Natural killer cell (primary cell): ENCODE results near the gene UBAP1. TPM values are rescaled to one million over a fixed set of nuclear protein-coding genes. Genes with fewer than 3 reads are reported as not detected.

Source experiments
- ATAC-seq, 3 donors: fragments of 150-1000 bp in 2 of 3; fragments of 200-7000 bp in 1 of 3; cut with Tn5 transposase; 1 replicate in 1 of 3; 2 replicates in 2 of 3; pipeline ENCODE4 v1.10.0; 2021; ENCODE audit warnings: mild to moderate bottlenecking in 2 of 3, moderate library complexity in 2 of 3
- DNase-seq, 2 donors: peaks; one replicate each; pipeline versions ENCODE4 v3.0.0 to v3.0.0-alpha.2; 2013 to 2021; ENCODE audit warnings: mixed read lengths in 1 of 2
- H3K27ac ChIP-seq: one replicate; pipeline ENCODE4 v1.5.1; 2013; ENCODE audit warnings: mild to moderate bottlenecking, low read length
- H3K27me3 ChIP-seq: one replicate; pipeline ENCODE4 v1.6.1; 2013; ENCODE audit warnings: low read length; ENCODE audit not compliant: control insufficient read depth, insufficient read depth
- H3K36me3 ChIP-seq: one replicate; pipeline ENCODE4 v1.6.1; 2013; ENCODE audit warnings: low read length; ENCODE audit not compliant: control insufficient read depth, insufficient read depth
- H3K4me1 ChIP-seq: one replicate; pipeline ENCODE4 v1.6.1; 2013; ENCODE audit warnings: low read length; ENCODE audit not compliant: control insufficient read depth, insufficient read depth
- H3K4me3 ChIP-seq: one replicate; pipeline ENCODE4 v1.5.1; 2013; ENCODE audit warnings: low read length
- H3K9me3 ChIP-seq: one replicate; pipeline ENCODE4 v1.6.1; 2013; ENCODE audit warnings: low read length; ENCODE audit not compliant: control insufficient read depth, insufficient read depth
- H3K27ac Mint-ChIP-seq, 2 donors: one replicate each; pipeline ENCODE4 v1.8.0; 2022; ENCODE audit warnings: mild to moderate bottlenecking in 2 of 2, mixed read lengths in 2 of 2, moderate library complexity in 1 of 2
- H3K27me3 Mint-ChIP-seq, 2 donors: one replicate each; pipeline ENCODE4 v1.8.0; 2022; ENCODE audit warnings: low read depth in 2 of 2, mixed read lengths in 2 of 2
- H3K36me3 Mint-ChIP-seq: one replicate; pipeline ENCODE4 v1.8.0; 2022; ENCODE audit warnings: mixed read lengths
- H3K4me1 Mint-ChIP-seq, 2 donors: one replicate each; pipeline ENCODE4 v1.8.0; 2022; ENCODE audit warnings: mixed read lengths in 2 of 2
- H3K4me3 Mint-ChIP-seq: one replicate; pipeline ENCODE4 v1.8.0; 2022; ENCODE audit warnings: mild to moderate bottlenecking, moderate library complexity, mixed read lengths
- H3K9me3 Mint-ChIP-seq, 2 donors: one replicate each; pipeline ENCODE4 v1.8.0; 2022; ENCODE audit warnings: mixed read lengths in 2 of 2
- CTCF ChIP-seq: fragments of 200-600 bp; IDR thresholded peaks from one replicate; pipeline ENCODE4 v1.8.0; 2022; ENCODE audit warnings: antibody characterized with exemption
- WGBS: methylation state at CpG from one replicate; pipeline ENCODE4 v1.1.7; 2013; ENCODE audit warnings: missing lambda C conversion rate; ENCODE audit not compliant: insufficient coverage; 5-methylcytosine and 5-hydroxymethylcytosine counted together
- intact Hi-C: fragments of 100-400 bp; cut with micrococcal nuclease; formaldehyde crosslinking; loops from one replicate; pipeline ENCODE4 v1.14.2; 2022
- total RNA-seq, 4 donors: library from RNA; stranded (reverse); fragments of 120-200 nt in 1 of 4; gene quantifications; one replicate each; pipeline versions ENCODE4 v1.2.3 to v1.2.4, GENCODE V29; 2013 to 2022

Gene UBAP1
- total RNA-seq, 3 donors from 2014 or later (not counting 1 experiment from before 2014, with no cell fraction given), result 43.6 to 59.3 (median 49.7) TPM

- Mint-ChIP-seq H3K27me3 (no peaks in the 10 kb centered on the region), H3K4me3 (no peak overlapping the region), H3K4me1 (no peaks in the 10 kb centered on the region), H3K36me3 (no peaks in the 10 kb centered on the region), H3K27ac (no peak overlapping the region), H3K9me3 (no peaks in the 10 kb centered on the region)
- no peaks in the 10 kb centered on the region for H3K9me3 ChIP-seq
- TF ChIP-seq CTCF, result no peak
- intact Hi-C loops, result no loop called here
- no peak overlapping the region for H3K4me3 ChIP-seq
- H3K27ac ChIP-seq, result no peak overlapping the region
- WGBS, result 98% methylated on average over 10 of the region's 10 CpGs
- H3K4me1 ChIP-seq, result no peaks in the 10 kb centered on the region
- DNase-seq (no peak), ATAC-seq (no peak)
- no peaks in the 10 kb centered on the region for H3K36me3 ChIP-seq
- no peaks in the 10 kb centered on the region for H3K27me3 ChIP-seq
Observed at GRCh38 chr9:34259315-34259714, 80.5 kb downstream of the UBAP1 start.

- WGBS, result 80% methylated on average over 2 of the region's 3 CpGs
- Histone ChIP-seq H3K27me3 (no peaks in the 10 kb centered on the region), H3K4me3 (no peak overlapping the region), H3K9me3 (no peaks in the 10 kb centered on the region), H3K4me1 (no peaks in the 10 kb centered on the region), H3K36me3 (no peaks in the 10 kb centered on the region), H3K27ac (no peak overlapping the region)
- Mint-ChIP-seq H3K9me3 (no peaks in the 10 kb centered on the region), H3K27me3 (no peaks in the 10 kb centered on the region), H3K36me3 (no peaks in the 10 kb centered on the region), H3K27ac (no peak overlapping the region), H3K4me1 (no peaks in the 10 kb centered on the region), H3K4me3 (no peak overlapping the region)
- ATAC-seq (no peak), DNase-seq (no peak)
- no peak for TF ChIP-seq CTCF
- intact Hi-C loops, result no loop called here
Observed at GRCh38 chr9:34262971-34263370, 84.1 kb downstream of the UBAP1 start.

- no peak for DNase-seq
- intact Hi-C loops, result no loop called here
- 30% methylated on average over 1 of the region's 1 CpG for WGBS
Observed at GRCh38 chr9:34267660-34268059, 88.8 kb downstream of the UBAP1 start.

More at GRCh38 chr9:34267660-34268059, 88.8 kb downstream of the UBAP1 start:
- H3K27me3 Mint-ChIP-seq, result no peaks in the 10 kb centered on the region
- no peaks in the 10 kb centered on the region for H3K9me3 Mint-ChIP-seq
- H3K4me1 Mint-ChIP-seq, result no peaks in the 10 kb centered on the region
- no peak overlapping the region for H3K27ac Mint-ChIP-seq
- no peak for ATAC-seq
- H3K4me3 Mint-ChIP-seq, result no peak overlapping the region
- no peaks in the 10 kb centered on the region for H3K36me3 Mint-ChIP-seq
- H3K27ac ChIP-seq, result no peak overlapping the region
- no peak overlapping the region for H3K4me3 ChIP-seq
- no peak for TF ChIP-seq CTCF
- no peaks in the 10 kb centered on the region for H3K9me3 ChIP-seq
- H3K27me3 ChIP-seq, result no peaks in the 10 kb centered on the region
- H3K36me3 ChIP-seq, result no peaks in the 10 kb centered on the region
- no peaks in the 10 kb centered on the region for H3K4me1 ChIP-seq
